ENCODE measurements around the gene SIGLEC1.
A peak's percentile ranks its signal among the peaks of the same experiment; 100 is the strongest.

The SIGLEC1 gene

DNA sequence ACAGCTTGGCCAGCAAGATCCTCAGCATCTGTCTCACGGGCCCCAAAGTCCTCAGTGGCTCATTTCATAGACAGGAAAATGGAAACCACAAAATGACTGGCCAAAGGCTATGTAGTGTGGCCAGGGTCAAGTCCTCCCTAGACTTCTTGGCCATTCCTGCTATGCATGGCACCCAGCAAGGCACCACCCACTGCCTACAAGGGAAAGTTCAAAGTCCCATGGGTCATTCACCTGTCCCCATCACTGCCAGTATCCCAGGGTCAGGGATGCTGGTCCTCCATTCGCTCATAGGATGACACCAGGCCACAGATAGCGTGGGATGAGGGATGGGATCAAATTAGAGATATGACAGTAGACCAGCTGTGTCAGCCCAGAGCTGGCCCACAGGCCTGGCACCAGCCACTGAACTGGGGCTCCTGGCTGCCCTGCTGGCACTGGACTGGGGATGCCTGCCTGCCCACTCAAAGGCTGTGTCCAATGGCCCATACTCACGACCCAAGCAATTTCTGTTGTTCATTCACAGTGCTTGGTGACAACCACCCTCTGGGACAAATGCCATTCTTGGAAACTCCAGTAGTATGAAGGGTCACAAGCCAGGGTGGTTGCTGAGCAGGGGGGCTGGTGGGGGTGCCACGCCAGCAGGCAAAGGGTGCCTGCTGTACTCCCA lies 43.5 kb upstream of the SIGLEC1 start:
- no peak overlapping the region for H3K4me3 ChIP-seq (ENCODE audit: low read length)
- no peak for DNase-seq (ENCODE audit: low read depth)
- TF ChIP-seq, protein P1, sequence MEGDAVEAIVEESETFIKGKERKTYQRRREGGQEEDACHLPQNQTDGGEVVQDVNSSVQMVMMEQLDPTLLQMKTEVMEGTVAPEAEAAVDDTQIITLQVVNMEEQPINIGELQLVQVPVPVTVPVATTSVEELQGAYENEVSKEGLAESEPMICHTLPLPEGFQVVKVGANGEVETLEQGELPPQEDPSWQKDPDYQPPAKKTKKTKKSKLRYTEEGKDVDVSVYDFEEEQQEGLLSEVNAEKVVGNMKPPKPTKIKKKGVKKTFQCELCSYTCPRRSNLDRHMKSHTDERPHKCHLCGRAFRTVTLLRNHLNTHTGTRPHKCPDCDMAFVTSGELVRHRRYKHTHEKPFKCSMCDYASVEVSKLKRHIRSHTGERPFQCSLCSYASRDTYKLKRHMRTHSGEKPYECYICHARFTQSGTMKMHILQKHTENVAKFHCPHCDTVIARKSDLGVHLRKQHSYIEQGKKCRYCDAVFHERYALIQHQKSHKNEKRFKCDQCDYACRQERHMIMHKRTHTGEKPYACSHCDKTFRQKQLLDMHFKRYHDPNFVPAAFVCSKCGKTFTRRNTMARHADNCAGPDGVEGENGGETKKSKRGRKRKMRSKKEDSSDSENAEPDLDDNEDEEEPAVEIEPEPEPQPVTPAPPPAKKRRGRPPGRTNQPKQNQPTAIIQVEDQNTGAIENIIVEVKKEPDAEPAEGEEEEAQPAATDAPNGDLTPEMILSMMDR (IDR thresholded peaks at IDR 0.05; ENCODE audit: insufficient read depth, low read depth, low read length, missing control alignments): no peak

DNA sequence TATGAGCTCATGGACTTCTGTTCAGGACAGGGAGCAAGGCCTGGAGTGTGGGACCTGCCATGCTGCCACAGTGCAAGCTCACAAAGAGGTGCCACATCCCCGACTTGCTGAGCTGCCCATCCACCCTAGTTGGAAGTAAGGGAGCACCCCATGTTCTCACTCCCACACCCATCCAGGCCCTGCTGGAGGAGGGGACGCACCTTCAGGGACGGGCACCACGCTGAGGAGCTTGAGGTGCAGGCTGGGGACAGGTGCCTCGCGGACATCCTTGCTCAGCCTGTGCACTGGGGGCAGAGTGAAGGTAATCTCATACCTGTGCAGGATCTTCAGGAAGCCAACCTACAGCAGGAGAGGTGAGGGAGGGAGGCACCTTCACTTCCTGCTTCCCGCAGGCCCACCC lies 42.9 kb upstream of the SIGLEC1 start:
- TF ChIP-seq, protein P1 (IDR thresholded peaks at IDR 0.05; ENCODE audit: insufficient read depth, low read depth, low read length, missing control alignments): no peak
- DNase-seq (ENCODE audit: low read depth): no peak
- no peak overlapping the region for H3K4me3 ChIP-seq (ENCODE audit: low read length)

DNA sequence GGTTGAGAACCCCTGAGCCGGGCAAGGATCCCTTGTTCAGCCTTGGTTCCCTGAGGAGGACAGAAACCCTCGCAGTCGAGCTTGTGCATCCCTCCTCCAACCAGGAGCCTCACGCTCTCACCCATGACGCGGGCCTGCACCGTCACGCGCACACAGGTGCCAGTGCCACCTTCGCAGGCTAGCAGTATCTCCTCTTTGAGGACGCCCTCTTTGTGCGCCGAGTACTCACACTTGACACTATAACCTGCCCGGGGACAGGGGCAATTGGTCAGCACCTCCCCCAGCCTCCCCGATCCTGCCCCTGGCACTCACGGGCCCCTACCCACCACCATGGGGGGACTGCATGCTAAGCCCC lies 41.9 kb upstream of the SIGLEC1 start:
- H3K4me3 ChIP-seq (ENCODE audit: low read length): no peak overlapping the region
- TF ChIP-seq, protein P1 (IDR thresholded peaks at IDR 0.05; ENCODE audit: insufficient read depth, low read depth, low read length, missing control alignments): no peak

DNA sequence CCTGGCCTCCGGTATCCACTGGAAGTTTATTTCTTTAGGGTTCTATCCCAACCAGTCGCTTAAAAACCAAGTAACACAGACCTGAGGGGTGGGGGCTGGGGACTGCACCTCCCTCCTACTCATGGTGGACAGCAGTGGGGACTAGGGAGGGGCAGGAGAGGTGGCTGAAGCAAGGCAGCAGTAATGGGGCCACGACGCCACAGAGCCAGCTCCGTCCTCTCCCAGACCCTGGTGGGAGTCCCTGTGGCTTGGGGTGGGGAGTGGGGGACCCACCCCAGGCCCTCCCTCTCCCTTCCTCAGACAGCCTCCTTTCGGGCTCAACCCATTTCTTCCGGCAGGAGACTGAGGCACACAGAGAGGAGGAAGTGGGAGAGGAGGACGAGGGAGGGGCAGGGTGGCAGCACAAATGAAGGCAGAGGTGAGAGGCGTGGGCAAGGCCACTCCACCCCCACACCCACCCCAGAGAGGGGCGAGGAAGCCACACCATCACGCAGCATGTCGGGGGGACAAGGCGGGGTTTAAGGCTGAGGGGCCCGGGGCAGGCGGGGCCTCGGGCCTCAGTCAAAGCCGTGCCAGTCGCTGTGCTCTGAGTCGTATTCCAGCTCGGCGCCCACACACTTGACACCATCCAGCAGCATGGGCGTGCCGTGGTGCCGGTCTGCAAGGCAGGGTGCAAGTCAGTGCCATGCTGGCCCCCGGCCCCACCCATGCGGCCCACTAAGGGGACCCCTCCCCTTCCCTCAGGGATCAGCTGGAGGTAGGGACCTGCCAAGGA lies 41.3 kb upstream of the SIGLEC1 start:
- DNase-seq (ENCODE audit: low read depth): no peak
- TF ChIP-seq, protein P1 (IDR thresholded peaks at IDR 0.05; ENCODE audit: insufficient read depth, low read depth, low read length, missing control alignments): no peak
- H3K4me3 ChIP-seq (ENCODE audit: low read length): no peak overlapping the region

More for the DNA sequence above, 41.9 kb upstream of the SIGLEC1 start:
- no peak for DNase-seq (ENCODE audit: low read depth)

DNA sequence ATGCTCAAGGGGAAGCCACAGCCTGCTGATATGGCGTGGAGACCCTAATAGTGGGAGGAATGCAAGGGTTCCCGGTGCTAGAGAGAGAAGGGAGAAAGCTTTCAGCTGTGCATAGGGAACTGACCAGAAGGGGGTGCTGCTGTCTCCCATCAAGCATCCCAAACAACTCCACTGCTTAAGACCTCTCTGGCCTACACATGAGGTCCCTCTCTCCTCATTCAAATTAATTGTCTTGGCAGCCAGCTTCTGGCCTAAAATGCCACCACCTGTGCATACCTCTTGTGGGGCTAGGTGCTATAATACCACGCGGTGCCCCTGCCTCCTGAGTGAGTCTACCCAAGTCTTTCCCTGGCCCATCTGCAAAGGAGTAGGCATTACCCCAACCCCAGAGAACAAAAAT lies 40.7 kb upstream of the SIGLEC1 start:
- H3K4me3 ChIP-seq (ENCODE audit: low read length): no peak overlapping the region
- TF ChIP-seq, protein P1 (IDR thresholded peaks at IDR 0.05; ENCODE audit: insufficient read depth, low read depth, low read length, missing control alignments): peak; percentile 91
- peak; percentile 77 for DNase-seq (ENCODE audit: low read depth)

DNA sequence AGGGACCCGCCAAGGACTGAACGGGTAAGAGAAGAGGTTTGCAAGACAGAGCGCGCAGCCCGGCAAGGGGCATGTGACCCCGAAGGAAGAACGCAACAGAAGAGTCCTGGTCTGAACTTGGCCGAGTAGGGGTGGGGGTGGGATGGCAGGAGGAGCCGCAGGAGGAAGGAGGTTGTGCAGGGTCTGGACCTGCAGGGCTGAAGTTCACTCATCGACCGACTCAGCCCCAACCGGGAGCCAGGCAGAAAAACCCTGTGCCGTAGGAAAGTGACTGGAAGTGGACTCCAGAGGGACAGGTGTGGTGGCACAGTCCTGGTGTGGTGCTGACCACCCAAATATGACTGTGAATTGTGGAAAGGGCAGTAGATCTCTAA lies 40.0 kb upstream of the SIGLEC1 start:
- peak overlapping the region; percentile 18 for H3K4me3 ChIP-seq (ENCODE audit: low read length)
- DNase-seq (ENCODE audit: low read depth): no peak
- TF ChIP-seq, protein P1 (IDR thresholded peaks at IDR 0.05; ENCODE audit: insufficient read depth, low read depth, low read length, missing control alignments): no peak

All from epithelial cell of esophagus (primary cell).